GM23338 (cell line): Measurements from ENCODE around the gene TMEM132D.

Source experiments
- CREB1 ChIP-seq: fragments of 250-450 bp; sonication (Bioruptor Pico); IDR thresholded peaks from 2 replicates; pipeline ENCODE4 v1.5.0; 2020; ENCODE audit warnings: low read depth, mild to moderate bottlenecking, moderate library complexity
- EZH2 ChIP-seq: fragments of 200-600 bp; sonication (generic); IDR thresholded peaks from one replicate; pipeline ENCODE4 v1.8.0; 2017; ENCODE audit warnings: antibody characterized with exemption, mild to moderate bottlenecking, low read depth; ENCODE audit not compliant: unreplicated experiment
- EZH2phosphoT487 ChIP-seq: fragments of 200-600 bp; sonication (generic); IDR thresholded peaks from one replicate; pipeline ENCODE4 v1.8.1; 2018; ENCODE audit warnings: antibody characterized with exemption; ENCODE audit not compliant: unreplicated experiment
- JUNB ChIP-seq: IDR thresholded peaks from one replicate; pipeline ENCODE4 v1.6.1; 2016; ENCODE audit warnings: antibody characterized with exemption; ENCODE audit not compliant: unreplicated experiment
- POLR2AphosphoS5 ChIP-seq: IDR thresholded peaks from 2 replicates; pipeline ENCODE4 v1.6.1; 2016; ENCODE audit warnings: antibody characterized with exemption, low read depth
- STAT1 ChIP-seq: IDR thresholded peaks from one replicate; pipeline ENCODE4 v1.6.1; 2016; ENCODE audit warnings: antibody characterized with exemption; ENCODE audit not compliant: unreplicated experiment
- TF ChIP-seq, protein P1 (sequence below), 2 experiments: fragments of 200-600 bp in 1 of 2; sonication (generic) in 1 of 2; conservative IDR thresholded peaks; 2 replicates each; pipeline versions ENCODE4 v1.5.1 to v1.6.1; 2016 to 2017; ENCODE audit warnings: antibody characterized with exemption in 2 of 2, low read depth in 2 of 2, mild to moderate bottlenecking in 2 of 2, moderate library complexity in 1 of 2

DNA sequence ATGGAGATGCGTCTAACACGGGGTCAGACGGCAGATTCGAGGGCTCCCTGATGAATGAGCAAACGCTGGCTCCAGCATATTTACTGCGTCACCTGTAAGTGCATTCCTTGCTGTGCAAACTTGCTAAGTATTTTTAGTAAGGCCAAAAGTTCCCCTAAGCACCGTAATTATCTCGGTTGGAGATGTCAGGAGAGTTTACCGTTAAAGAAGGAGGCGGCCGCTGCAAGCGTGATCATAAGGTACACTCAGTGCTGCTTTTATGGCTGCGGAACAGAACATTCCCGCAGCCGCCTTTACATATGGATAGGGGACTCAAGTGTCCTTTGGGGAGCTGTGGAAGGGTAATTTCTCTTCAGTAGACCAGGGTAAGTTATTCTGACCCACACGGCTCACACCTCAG, 875.0 kb downstream of the TMEM132D start:
- TF ChIP-seq, protein P1, sequence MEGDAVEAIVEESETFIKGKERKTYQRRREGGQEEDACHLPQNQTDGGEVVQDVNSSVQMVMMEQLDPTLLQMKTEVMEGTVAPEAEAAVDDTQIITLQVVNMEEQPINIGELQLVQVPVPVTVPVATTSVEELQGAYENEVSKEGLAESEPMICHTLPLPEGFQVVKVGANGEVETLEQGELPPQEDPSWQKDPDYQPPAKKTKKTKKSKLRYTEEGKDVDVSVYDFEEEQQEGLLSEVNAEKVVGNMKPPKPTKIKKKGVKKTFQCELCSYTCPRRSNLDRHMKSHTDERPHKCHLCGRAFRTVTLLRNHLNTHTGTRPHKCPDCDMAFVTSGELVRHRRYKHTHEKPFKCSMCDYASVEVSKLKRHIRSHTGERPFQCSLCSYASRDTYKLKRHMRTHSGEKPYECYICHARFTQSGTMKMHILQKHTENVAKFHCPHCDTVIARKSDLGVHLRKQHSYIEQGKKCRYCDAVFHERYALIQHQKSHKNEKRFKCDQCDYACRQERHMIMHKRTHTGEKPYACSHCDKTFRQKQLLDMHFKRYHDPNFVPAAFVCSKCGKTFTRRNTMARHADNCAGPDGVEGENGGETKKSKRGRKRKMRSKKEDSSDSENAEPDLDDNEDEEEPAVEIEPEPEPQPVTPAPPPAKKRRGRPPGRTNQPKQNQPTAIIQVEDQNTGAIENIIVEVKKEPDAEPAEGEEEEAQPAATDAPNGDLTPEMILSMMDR (conservative IDR thresholded peaks at IDR 0.05; ENCODE audit: low read depth in 2 of 2), result no peak
- TF ChIP-seq EZH2phosphoT487 (no peak), POLR2AphosphoS5 (no peak), EZH2 (no peak), STAT1 (no peak), JUNB (no peak), CREB1 (no peak)
